Vagina (tissue), 2 donors: ENCODE measurements around the gene KIR2DL1. TPM values are rescaled to one million over a fixed set of nuclear protein-coding genes. Genes with fewer than 3 reads are reported as not detected.
"Not testable (repeated sequence)": the region's sequence is repeated elsewhere in the genome, so short reads cannot be mapped to it uniquely, and the experiment has no call there.

ENCODE experiments used
- DNase-seq, 2 donors: peaks; one replicate each; pipeline ENCODE4 v3.0.0-alpha.2; 2017; ENCODE audit errors: extremely low spot score in 2 of 2
- H3K27ac ChIP-seq: fragments of 200-600 bp; sonication (generic); one replicate; pipeline ENCODE4 v1.5.1; 2019
- H3K27me3 ChIP-seq: fragments of 200-600 bp; sonication (generic); one replicate; pipeline ENCODE4 v1.5.1; 2019
- H3K36me3 ChIP-seq, 2 donors: fragments of 200-600 bp; sonication (generic); one replicate each; pipeline ENCODE4 v1.5.1; 2017 to 2019
- H3K4me1 ChIP-seq: fragments of 200-600 bp; sonication (generic); one replicate; pipeline ENCODE4 v1.5.1; 2019
- H3K4me3 ChIP-seq, 2 donors: fragments of 200-600 bp; sonication (generic); 1 replicate in 1 of 2; 2 replicates in 1 of 2; pipeline ENCODE4 v1.5.1; 2016 to 2019
- H3K9me3 ChIP-seq: fragments of 200-600 bp; sonication (generic); one replicate; pipeline ENCODE4 v1.5.1; 2019
- POLR2A ChIP-seq, 2 donors: fragments of 450-650 bp; IDR thresholded peaks; one replicate each; pipeline ENCODE4 v1.6.1; 2017; ENCODE audit warnings: antibody characterized with exemption in 2 of 2, mild to moderate bottlenecking in 2 of 2, moderate library complexity in 2 of 2
- POLR2AphosphoS5 ChIP-seq, 2 donors: sonication (generic); formaldehyde crosslinking; IDR thresholded peaks; one replicate each; pipeline ENCODE4 v1.9.0; 2017; ENCODE audit warnings: antibody characterized with exemption in 2 of 2, mild to moderate bottlenecking in 2 of 2, low read depth in 1 of 2; ENCODE audit not compliant: insufficient read depth in 1 of 2
- intact Hi-C: fragments of 100-400 bp; cut with DNase I; formaldehyde crosslinking; loops from one replicate; pipeline ENCODE4 v1.15.1; 2023
- small RNA-seq: library from RNA; depleted of rRNA; stranded (forward); fragments of <200 nt; gene quantifications from one replicate; pipeline ENCODE3, GENCODE V24; 2016
- total RNA-seq: library from RNA; depleted of rRNA; stranded (reverse); fragments of >200 nt; gene quantifications from one replicate; pipeline ENCODE4 v1.2.3, GENCODE V29; 2016
- TF ChIP-seq, protein P1 (sequence below), 3 experiments: fragments of 450-650 bp in 2 of 3; fragments of 200-600 bp in 1 of 3; sonication (generic) in 1 of 3; IDR thresholded peaks; one replicate each; pipeline ENCODE4 v1.5.1; 2017 to 2019; ENCODE audit warnings: antibody characterized with exemption in 3 of 3, mild to moderate bottlenecking in 2 of 3, moderate library complexity in 2 of 3

Gene KIR2DL1
- total RNA-seq, 1 donor from 2014 or later = not detected

DNA sequence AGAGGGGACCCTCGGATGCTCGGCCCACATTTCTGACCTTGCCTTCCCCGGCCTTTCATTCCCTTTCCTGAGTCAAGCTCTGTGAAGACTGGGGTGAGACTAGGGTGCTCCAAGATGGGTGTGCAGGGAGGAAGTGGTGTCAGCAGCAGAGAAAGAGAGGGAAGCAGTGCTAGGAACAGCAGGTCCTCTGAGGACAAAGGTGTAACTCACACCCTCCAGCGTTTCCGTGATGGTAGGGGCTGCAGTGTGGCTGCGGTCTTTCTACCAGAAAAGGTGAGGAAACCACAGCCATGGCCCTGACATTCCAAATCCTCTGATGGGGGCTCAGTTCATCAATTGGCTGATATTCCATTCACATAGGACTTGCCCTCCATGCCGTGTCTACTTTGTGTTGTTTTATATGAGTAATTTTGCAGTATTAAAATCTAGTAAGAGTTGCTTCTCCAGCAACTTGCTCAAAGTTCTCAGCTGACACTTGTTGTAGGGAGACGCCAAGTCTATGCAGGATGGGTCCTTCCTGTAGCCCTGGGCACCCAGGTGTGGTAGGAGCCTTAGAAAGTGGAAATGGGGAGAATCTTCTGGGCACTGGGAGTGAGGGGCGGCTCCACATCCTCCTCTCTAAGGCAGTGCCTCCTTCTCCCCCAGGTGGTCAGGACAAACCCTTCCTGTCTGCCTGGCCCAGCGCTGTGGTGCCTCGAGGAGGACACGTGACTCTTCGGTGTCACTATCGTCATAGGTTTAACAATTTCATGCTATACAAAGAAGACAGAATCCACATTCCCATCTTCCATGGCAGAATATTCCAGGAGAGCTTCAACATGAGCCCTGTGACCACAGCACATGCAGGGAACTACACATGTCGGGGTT is 48.3 kb downstream of the KIR2DL1 start:
- no peak for DNase-seq
- intact Hi-C loops = no loop called here

DNA sequence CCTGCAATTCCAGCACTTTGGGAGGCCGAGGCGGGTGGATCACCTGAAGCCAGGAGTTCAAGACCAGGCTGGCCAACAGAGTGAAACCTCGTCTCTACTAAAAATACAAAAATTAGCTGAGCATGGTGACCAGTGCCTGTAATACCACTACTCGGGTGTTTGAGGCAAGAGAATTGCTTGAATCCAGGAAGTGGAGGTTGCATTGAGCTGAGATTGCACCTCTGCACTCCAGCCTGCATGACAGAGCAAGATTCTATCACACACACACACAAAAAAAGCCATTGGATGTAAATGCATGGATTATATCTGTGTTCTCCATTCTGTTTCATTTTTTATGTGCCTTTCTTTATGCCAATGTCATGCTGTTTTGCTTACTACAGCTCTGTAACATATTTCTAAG is 54.8 kb downstream of the KIR2DL1 start:
- DNase-seq, intact Hi-C loops, H3K4me3 ChIP-seq, H3K9me3 ChIP-seq, H3K4me1 ChIP-seq, H3K36me3 ChIP-seq, H3K27me3 ChIP-seq, H3K27ac ChIP-seq: not testable (repeated sequence)

More for the DNA sequence above, 48.3 kb downstream of the KIR2DL1 start:
- Histone ChIP-seq H3K27ac (no peak overlapping the region), H3K27me3 (no peaks in the 10 kb centered on the region), H3K36me3 (no peaks in the 10 kb centered on the region), H3K9me3 (no peaks in the 10 kb centered on the region), H3K4me3 (no peak overlapping the region), H3K4me1 (no peaks in the 10 kb centered on the region)
- TF ChIP-seq POLR2A (IDR thresholded peaks at IDR 0.05) (no peak), POLR2AphosphoS5 (IDR thresholded peaks at IDR 0.05; ENCODE audit: insufficient read depth in 1 of 2, low read depth in 1 of 2) (no peak)
- TF ChIP-seq, protein P1, sequence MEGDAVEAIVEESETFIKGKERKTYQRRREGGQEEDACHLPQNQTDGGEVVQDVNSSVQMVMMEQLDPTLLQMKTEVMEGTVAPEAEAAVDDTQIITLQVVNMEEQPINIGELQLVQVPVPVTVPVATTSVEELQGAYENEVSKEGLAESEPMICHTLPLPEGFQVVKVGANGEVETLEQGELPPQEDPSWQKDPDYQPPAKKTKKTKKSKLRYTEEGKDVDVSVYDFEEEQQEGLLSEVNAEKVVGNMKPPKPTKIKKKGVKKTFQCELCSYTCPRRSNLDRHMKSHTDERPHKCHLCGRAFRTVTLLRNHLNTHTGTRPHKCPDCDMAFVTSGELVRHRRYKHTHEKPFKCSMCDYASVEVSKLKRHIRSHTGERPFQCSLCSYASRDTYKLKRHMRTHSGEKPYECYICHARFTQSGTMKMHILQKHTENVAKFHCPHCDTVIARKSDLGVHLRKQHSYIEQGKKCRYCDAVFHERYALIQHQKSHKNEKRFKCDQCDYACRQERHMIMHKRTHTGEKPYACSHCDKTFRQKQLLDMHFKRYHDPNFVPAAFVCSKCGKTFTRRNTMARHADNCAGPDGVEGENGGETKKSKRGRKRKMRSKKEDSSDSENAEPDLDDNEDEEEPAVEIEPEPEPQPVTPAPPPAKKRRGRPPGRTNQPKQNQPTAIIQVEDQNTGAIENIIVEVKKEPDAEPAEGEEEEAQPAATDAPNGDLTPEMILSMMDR (IDR thresholded peaks at IDR 0.05) = no peak

DNA sequence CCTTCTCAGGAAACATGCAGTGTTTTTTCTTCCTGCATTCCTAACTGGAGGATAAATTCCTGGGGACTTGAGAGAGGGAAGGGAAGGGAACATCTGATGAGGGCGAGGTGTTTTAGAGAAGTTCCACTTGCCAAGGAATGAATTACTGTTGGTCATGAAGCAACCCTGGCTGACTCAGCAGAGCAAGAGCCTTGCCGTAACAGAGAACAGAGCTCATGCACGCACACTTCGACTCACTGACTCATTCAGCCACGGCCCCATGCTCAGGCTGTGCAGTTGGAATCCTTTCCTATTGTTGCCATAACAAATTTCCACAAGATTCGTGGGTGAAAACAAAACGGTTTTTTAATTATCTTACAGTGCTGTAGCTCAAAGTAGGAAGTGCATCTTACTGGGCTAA is 55.7 kb downstream of the KIR2DL1 start:
- H3K36me3 ChIP-seq, H3K9me3 ChIP-seq, H3K27me3 ChIP-seq, DNase-seq, H3K27ac ChIP-seq, intact Hi-C loops, H3K4me1 ChIP-seq, H3K4me3 ChIP-seq: not testable (repeated sequence)

DNA sequence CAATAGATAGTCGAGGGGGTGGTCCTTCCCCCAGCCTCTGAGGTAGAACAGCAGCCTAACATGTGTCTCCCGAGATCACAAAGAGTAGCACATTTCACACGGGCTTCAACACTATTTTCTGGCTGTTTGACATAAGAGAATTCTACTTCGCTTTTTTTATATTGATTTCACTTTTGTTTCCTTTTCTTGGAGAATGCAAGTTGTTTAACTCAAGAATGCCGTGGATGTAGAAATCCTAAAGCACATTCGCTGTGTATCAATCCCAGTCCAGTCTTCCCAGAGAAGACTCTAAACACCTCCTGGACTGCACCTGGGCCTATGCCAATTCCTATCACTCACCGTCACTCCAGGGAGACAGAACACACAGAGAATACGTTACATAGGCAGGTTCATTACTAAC is 58.5 kb downstream of the KIR2DL1 start:
- DNase-seq, intact Hi-C loops, H3K27ac ChIP-seq, H3K4me1 ChIP-seq, H3K9me3 ChIP-seq, H3K4me3 ChIP-seq, H3K36me3 ChIP-seq, H3K27me3 ChIP-seq: not testable (repeated sequence)

DNA sequence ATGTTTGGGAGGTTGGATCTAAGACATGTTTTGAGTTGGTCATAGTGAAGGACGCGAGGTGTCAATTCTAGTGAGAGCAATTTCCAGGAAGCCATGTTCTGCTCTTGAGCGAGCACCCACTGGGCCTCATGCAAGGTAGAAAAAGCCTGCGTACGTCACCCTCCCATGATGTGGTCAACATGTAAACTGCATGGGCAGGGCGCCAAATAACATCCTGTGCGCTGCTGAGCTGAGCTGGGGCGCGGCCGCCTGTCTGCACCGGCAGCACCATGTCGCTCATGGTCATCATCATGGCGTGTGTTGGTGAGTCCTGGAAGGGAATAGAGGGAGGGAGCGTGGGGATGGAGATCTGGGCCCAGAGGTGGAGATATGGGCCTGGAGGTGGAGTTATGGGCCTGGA is 62.9 kb downstream of the KIR2DL1 start, which contains the start of gene KIR2DS4:
Gene KIR2DS4, plus strand, starts transcription at position 181 of the 400 bp plus-strand sequence.
- H3K27ac ChIP-seq, H3K27me3 ChIP-seq, H3K4me3 ChIP-seq, DNase-seq, H3K4me1 ChIP-seq, H3K36me3 ChIP-seq, intact Hi-C loops, H3K9me3 ChIP-seq: not testable (repeated sequence)

Small RNAs within 50 kb of the gene (small RNA-seq; reads per million reads assigned to genes)
- gene KIR3DP1 = not detected

Other genes with a start within 250 kb of the KIR2DL1 start
- gene LILRA2, start 196.0 kb upstream of the KIR2DL1 start, total RNA-seq = not detected
- 1.7 TPM for gene LILRA1, start 176.2 kb upstream of the KIR2DL1 start, total RNA-seq
- 2.2 TPM for gene LILRB1, start 139.3 kb upstream of the KIR2DL1 start, total RNA-seq
- gene LILRB4, start 106.8 kb upstream of the KIR2DL1 start, total RNA-seq = 2.9 TPM
- gene KIR3DL3, start 45.4 kb upstream of the KIR2DL1 start, total RNA-seq = not detected
- gene KIR2DL3, start 31.3 kb upstream of the KIR2DL1 start, total RNA-seq = not detected
- not detected for gene KIR2DL4, start 33.8 kb downstream of the KIR2DL1 start, total RNA-seq
- gene KIR3DL1, start 46.7 kb downstream of the KIR2DL1 start, total RNA-seq = not detected
- gene KIR2DS4, start 62.9 kb downstream of the KIR2DL1 start, total RNA-seq = not detected
- not detected for gene KIR3DL2, start 80.7 kb downstream of the KIR2DL1 start, total RNA-seq
- 2.2 TPM for gene FCAR, start 104.4 kb downstream of the KIR2DL1 start, total RNA-seq
- 2.7 TPM for gene NCR1, start 136.4 kb downstream of the KIR2DL1 start, total RNA-seq
- gene NLRP7, start 177.7 kb downstream of the KIR2DL1 start, total RNA-seq = not detected
- 2.7 TPM for gene NLRP2, start 196.6 kb downstream of the KIR2DL1 start, total RNA-seq